Tongue (tissue), 2 donors: Measurements from ENCODE around the gene GSTT2B. TPM values are rescaled to one million over a fixed set of nuclear protein-coding genes. Genes with fewer than 3 reads are reported as not detected.
"Not testable (repeated sequence)": the region's sequence is repeated elsewhere in the genome, so short reads cannot be mapped to it uniquely, and the experiment has no call there.

Source experiments
- DNase-seq: peaks from one replicate; pipeline ENCODE4 v3.0.0-alpha.2; 2015
- total RNA-seq: library from RNA; depleted of rRNA; stranded (reverse); fragments of >200 nt; gene quantifications from one replicate; pipeline ENCODE4 v1.2.3, GENCODE V29; 2014

GSTT2B gene
- total RNA-seq, 1 donor from 2014 or later = 5.8 TPM

GRCh38 chr22:23984430-23984829, 23.4 kb upstream of the GSTT2B start:
- no peak for DNase-seq

GRCh38 chr22:23980567-23980966, 19.6 kb upstream of the GSTT2B start:
- not testable (repeated sequence) for DNase-seq

- not testable (repeated sequence) for DNase-seq
Measured at GRCh38 chr22:23979557-23980240, 18.7 kb upstream of the GSTT2B start, which contains the start of gene GSTT2. Gene GSTT2, plus strand, starts transcription at chr22:23980134.

- DNase-seq = not testable (repeated sequence)
Measured at GRCh38 chr22:23977304-23977703, 16.3 kb upstream of the GSTT2B start.

- DNase-seq = not testable (repeated sequence)
Measured at GRCh38 chr22:23974836-23975352, 13.9 kb upstream of the GSTT2B start.

GRCh38 chr22:23974345-23974744, 13.3 kb upstream of the GSTT2B start, which contains the start of gene DDT:
Gene DDT, minus strand, starts transcription at chr22:23974441. Its CDS starts 27 bp downstream, at chr22:23974414.
- not testable (repeated sequence) for DNase-seq

- DNase-seq = not testable (repeated sequence)
Measured at GRCh38 chr22:23971927-23972326, 10.9 kb upstream of the GSTT2B start.

- DNase-seq = no peak
Measured at GRCh38 chr22:23970816-23971486, 10.0 kb upstream of the GSTT2B start.

GRCh38 chr22:23970201-23970641, 9.2 kb upstream of the GSTT2B start:
- DNase-seq = no peak

GRCh38 chr22:23969071-23969470, 8.1 kb upstream of the GSTT2B start:
- DNase-seq = no peak

- DNase-seq = not testable (repeated sequence)
Measured at GRCh38 chr22:23966568-23966967, 5.6 kb upstream of the GSTT2B start, which contains the start of gene DDTL. Gene DDTL, plus strand, starts transcription at chr22:23966888. Its CDS starts 27 bp downstream, at chr22:23966915.

GRCh38 chr22:23966094-23966493, 5.1 kb upstream of the GSTT2B start:
- not testable (repeated sequence) for DNase-seq

GRCh38 chr22:23956301-23956900, 4.6 kb downstream of the GSTT2B start:
- peak; percentile 90 for DNase-seq

GRCh38 chr22:23955886-23956285, 5.1 kb downstream of the GSTT2B start:
- DNase-seq = not testable (repeated sequence)

- not testable (repeated sequence) for DNase-seq
Measured at GRCh38 chr22:23954991-23955305, 6.0 kb downstream of the GSTT2B start.

- DNase-seq = not testable (repeated sequence)
Measured at GRCh38 chr22:23954193-23954990, 6.6 kb downstream of the GSTT2B start.

- DNase-seq = not testable (repeated sequence)
Measured at GRCh38 chr22:23953485-23953884, 7.5 kb downstream of the GSTT2B start.

GRCh38 chr22:23952794-23953405, 8.1 kb downstream of the GSTT2B start:
- DNase-seq = not testable (repeated sequence)

GRCh38 chr22:23951383-23951782, 9.6 kb downstream of the GSTT2B start:
- DNase-seq = not testable (repeated sequence)

GRCh38 chr22:23949764-23950163, 11.2 kb downstream of the GSTT2B start:
- not testable (repeated sequence) for DNase-seq

- DNase-seq = not testable (repeated sequence)
Measured at GRCh38 chr22:23947391-23947790, 13.6 kb downstream of the GSTT2B start.
